SK-N-SH (cell line): ENCODE results near the gene FGF23.

Experiments
- CTCF ChIP-seq: fragments of 200-600 bp; sonication (generic); IDR thresholded peaks from 2 replicates; pipeline ENCODE4 v1.6.1; 2017; ENCODE audit warnings: antibody characterized with exemption, mild to moderate bottlenecking, moderate library complexity
- JUND ChIP-seq: IDR thresholded peaks from 2 replicates; pipeline ENCODE4 v1.4.0; 2012
- MAX ChIP-seq: IDR thresholded peaks from 2 replicates; pipeline ENCODE4 v1.4.0; 2012; ENCODE audit warnings: low read depth
- POLR2AphosphoS5 ChIP-seq: IDR thresholded peaks from 2 replicates; pipeline ENCODE4 v1.6.1; 2012; ENCODE audit warnings: low read depth, low read length
- SIN3A ChIP-seq: IDR thresholded peaks from 2 replicates; pipeline ENCODE4 v1.6.1; 2012; ENCODE audit warnings: low read depth, mild to moderate bottlenecking, low read length, moderate library complexity, borderline replicate concordance
- TAF1 ChIP-seq: IDR thresholded peaks from 2 replicates; pipeline ENCODE4 v1.6.1; 2012; ENCODE audit warnings: low read depth, mild to moderate bottlenecking, low read length, moderate library complexity, borderline replicate concordance
- TEAD4 ChIP-seq: IDR thresholded peaks from 2 replicates; pipeline ENCODE4 v1.4.0; 2012; ENCODE audit warnings: mild to moderate bottlenecking, borderline replicate concordance; ENCODE audit not compliant: insufficient read depth
- YY1 ChIP-seq: IDR thresholded peaks from 2 replicates; pipeline ENCODE4 v1.4.0; 2012; ENCODE audit warnings: low read depth, mild to moderate bottlenecking
- ZBTB33 ChIP-seq: IDR thresholded peaks from 2 replicates; pipeline ENCODE4 v1.4.0; 2012; ENCODE audit warnings: low read depth, borderline replicate concordance

- TF ChIP-seq CTCF (no peak), YY1 (no peak), TAF1 (no peak), ZBTB33 (no peak), JUND (no peak), SIN3A (no peak), POLR2AphosphoS5 (no peak), MAX (no peak), TEAD4 (no peak)
Observed at GRCh38 chr12:4375449-4375848, 4.1 kb downstream of the FGF23 start.
